ENCODE data around the gene PTPRG. TPM values are rescaled to one million over a fixed set of nuclear protein-coding genes. Genes with fewer than 3 reads are reported as not detected.

Gene PTPRG
- total RNA-seq, 1 donor from 2014 or later: 11.1 TPM

DNA sequence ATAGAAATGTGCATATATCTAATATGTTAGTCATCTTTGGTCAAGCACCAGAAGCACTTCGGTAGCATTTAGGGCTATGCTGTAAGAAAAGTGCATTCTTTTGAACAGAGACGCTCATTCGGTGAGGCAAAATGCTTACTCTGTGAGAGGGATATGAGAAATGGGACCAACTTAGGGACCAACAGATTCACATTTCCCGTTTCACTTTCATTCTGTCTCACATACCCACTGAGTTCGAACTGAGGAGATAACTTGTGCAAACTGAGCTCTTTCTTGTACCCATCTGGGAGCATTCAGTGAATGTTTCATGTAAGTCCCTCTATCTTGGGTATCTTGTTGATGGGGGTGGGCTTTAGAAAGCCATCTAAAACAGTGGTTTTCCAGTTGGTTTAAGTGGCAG, 676.6 kb downstream of the PTPRG start:
- no peaks in the 10 kb centered on the region for H3K27me3 ChIP-seq (ENCODE audit: control insufficient read depth, insufficient read depth, low read length)
- TF ChIP-seq, protein P1, sequence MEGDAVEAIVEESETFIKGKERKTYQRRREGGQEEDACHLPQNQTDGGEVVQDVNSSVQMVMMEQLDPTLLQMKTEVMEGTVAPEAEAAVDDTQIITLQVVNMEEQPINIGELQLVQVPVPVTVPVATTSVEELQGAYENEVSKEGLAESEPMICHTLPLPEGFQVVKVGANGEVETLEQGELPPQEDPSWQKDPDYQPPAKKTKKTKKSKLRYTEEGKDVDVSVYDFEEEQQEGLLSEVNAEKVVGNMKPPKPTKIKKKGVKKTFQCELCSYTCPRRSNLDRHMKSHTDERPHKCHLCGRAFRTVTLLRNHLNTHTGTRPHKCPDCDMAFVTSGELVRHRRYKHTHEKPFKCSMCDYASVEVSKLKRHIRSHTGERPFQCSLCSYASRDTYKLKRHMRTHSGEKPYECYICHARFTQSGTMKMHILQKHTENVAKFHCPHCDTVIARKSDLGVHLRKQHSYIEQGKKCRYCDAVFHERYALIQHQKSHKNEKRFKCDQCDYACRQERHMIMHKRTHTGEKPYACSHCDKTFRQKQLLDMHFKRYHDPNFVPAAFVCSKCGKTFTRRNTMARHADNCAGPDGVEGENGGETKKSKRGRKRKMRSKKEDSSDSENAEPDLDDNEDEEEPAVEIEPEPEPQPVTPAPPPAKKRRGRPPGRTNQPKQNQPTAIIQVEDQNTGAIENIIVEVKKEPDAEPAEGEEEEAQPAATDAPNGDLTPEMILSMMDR (IDR thresholded peaks at IDR 0.05; ENCODE audit: insufficient read depth, low read length, severe bottlenecking): no peak
- DNase-seq (ENCODE audit: low read depth) (no peak), FAIRE-seq (no peak)
- H3K36me3 ChIP-seq (ENCODE audit: control insufficient read depth, insufficient read depth, low read length): peaks cover 2% of the 10 kb centered on the region
- H3K4me3 ChIP-seq (ENCODE audit: low read depth, low read length): no peak overlapping the region

DNA sequence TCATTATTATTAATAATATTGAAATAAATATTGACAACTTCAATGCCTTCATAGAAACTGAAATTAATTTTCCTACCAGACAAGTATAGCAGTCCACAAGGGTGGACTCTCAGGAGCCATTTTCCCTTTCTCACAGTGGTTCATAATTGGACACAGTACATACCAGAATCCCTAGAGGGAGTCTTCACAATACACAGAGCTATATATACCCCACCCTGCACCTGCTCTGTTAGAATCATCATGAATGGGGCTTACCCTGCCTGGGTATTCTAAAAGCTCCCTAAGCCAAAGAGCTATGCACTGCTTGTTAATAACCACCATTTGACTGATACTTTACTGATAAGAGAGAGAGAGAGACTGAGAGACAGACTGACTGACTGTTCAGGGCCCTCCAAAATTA, 677.1 kb downstream of the PTPRG start:
- FAIRE-seq (no peak), DNase-seq (ENCODE audit: low read depth) (no peak)
- Histone ChIP-seq H3K36me3 (ENCODE audit: control insufficient read depth, insufficient read depth, low read length) (peaks cover 2% of the 10 kb centered on the region), H3K4me3 (ENCODE audit: low read depth, low read length) (no peak overlapping the region), H3K27me3 (ENCODE audit: control insufficient read depth, insufficient read depth, low read length) (no peaks in the 10 kb centered on the region)
- TF ChIP-seq, protein P1 (IDR thresholded peaks at IDR 0.05; ENCODE audit: insufficient read depth, low read length, severe bottlenecking): no peak

DNA sequence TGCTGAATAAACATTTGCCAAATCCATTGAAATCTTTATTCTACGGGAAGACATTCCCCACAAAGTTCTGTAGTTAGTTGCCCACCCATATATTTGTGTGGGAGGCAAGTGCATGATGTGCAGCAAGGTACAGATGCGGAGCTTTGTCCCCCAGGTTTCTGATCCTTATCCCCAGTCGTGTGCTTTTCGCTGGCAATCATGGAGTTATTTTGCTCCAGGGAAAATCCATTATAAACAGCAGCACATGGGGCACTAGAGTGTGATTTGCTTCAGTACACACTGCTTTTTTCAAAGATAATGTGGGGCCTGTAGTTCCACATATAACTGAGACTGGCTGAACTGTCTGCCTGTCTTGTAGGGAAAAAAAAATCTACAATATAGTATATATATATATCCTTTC, 679.9 kb downstream of the PTPRG start:
- H3K36me3 ChIP-seq (ENCODE audit: control insufficient read depth, insufficient read depth, low read length): peaks cover 2% of the 10 kb centered on the region
- FAIRE-seq: no peak
- TF ChIP-seq, protein P1 (IDR thresholded peaks at IDR 0.05; ENCODE audit: insufficient read depth, low read length, severe bottlenecking): no peak

DNA sequence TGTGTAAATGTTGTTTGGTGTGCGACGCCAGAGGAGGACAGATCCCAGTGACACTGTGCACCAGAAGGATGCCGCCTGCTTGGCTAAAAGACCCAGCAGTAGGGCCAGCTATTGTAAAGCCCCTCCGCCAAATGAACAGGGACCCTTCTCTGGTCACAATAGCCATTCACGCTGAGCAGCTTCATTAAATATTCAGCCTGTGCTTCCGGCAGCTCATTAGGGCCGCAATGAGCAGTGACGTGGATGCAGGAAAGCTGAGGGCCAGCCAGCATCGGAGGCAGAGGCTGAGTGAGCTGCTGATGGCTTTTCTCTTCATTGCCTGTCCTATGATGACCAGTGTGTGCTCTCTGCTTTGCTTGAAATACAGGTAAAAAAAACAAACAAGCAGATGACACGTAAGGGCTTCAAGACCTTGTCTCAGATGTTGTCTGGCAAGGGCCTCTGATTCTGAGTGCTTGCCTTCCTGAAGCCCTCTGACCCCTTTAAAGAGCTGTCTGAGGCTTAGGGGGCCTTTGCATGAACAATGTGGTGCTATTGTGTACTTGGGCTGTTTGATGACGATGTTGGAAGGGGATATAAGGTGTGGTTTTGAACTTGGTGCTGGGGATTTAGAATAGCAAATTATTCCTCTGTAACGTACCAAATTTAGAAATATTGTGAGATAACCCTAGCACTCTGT, 681.6 kb downstream of the PTPRG start:
- DNase-seq (ENCODE audit: low read depth) (no peak), FAIRE-seq (no peak)
- TF ChIP-seq, protein P1 (IDR thresholded peaks at IDR 0.05; ENCODE audit: insufficient read depth, low read length, severe bottlenecking): no peak
- Histone ChIP-seq H3K27me3 (ENCODE audit: control insufficient read depth, insufficient read depth, low read length) (no peaks in the 10 kb centered on the region), H3K4me3 (ENCODE audit: low read depth, low read length) (no peak overlapping the region), H3K36me3 (ENCODE audit: control insufficient read depth, insufficient read depth, low read length) (peaks cover 2% of the 10 kb centered on the region)

More for the DNA sequence above, 679.9 kb downstream of the PTPRG start:
- no peaks in the 10 kb centered on the region for H3K27me3 ChIP-seq (ENCODE audit: control insufficient read depth, insufficient read depth, low read length)
- no peak for DNase-seq (ENCODE audit: low read depth)
- H3K4me3 ChIP-seq (ENCODE audit: low read depth, low read length): no peak overlapping the region

DNA sequence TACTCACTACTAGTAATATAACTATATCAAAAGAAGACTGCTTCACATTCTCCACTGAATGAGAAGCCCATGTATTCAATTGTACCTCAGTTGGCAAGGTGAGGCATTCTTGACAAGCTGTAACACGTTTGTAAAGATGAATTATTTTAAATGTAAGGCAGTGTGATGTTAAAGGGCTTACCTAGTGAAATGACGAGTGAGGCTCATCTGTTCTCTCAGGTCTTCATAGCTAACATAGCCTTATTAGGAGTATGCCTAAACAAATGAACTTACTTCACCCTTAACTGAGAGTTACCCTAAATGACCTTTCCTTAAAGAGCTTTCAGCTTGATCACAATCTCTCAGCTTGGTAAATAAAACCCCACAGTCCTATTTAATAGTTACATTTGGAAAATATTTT, 684.7 kb downstream of the PTPRG start:
- peaks cover 2% of the 10 kb centered on the region for H3K36me3 ChIP-seq (ENCODE audit: control insufficient read depth, insufficient read depth, low read length)
- no peak for FAIRE-seq
- DNase-seq (ENCODE audit: low read depth): peak; percentile 82
- H3K4me3 ChIP-seq (ENCODE audit: low read depth, low read length): no peak overlapping the region
- H3K27me3 ChIP-seq (ENCODE audit: control insufficient read depth, insufficient read depth, low read length): no peaks in the 10 kb centered on the region
- TF ChIP-seq, protein P1 (IDR thresholded peaks at IDR 0.05; ENCODE audit: insufficient read depth, low read length, severe bottlenecking): no peak

DNA sequence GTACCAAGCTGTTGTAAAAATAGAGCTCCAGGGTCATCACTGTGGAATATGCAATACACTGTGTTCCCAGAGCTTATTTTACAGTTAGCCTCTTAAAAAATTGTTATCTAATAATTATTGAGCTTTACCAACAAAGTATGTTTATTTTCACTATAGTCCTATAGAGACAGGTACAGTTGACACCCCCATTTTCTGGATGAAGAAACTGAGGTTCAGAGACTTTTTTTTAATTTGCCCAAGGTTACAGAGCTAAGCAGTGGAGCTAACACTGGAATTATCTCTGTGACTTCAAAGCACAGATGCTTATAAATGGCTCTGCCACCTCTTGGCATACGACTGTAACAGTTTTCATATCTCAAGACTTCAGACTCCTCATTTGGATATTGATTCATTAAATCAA, 685.6 kb downstream of the PTPRG start:
- TF ChIP-seq, protein P1 (IDR thresholded peaks at IDR 0.05; ENCODE audit: insufficient read depth, low read length, severe bottlenecking): no peak
- Histone ChIP-seq H3K27me3 (ENCODE audit: control insufficient read depth, insufficient read depth, low read length) (no peaks in the 10 kb centered on the region), H3K4me3 (ENCODE audit: low read depth, low read length) (no peak overlapping the region), H3K36me3 (ENCODE audit: control insufficient read depth, insufficient read depth, low read length) (peaks cover 2% of the 10 kb centered on the region)
- DNase-seq (ENCODE audit: low read depth) (no peak), FAIRE-seq (no peak)
